ENCODE data around the gene RAB5B. TPM values are rescaled to one million over a fixed set of nuclear protein-coding genes. Genes with fewer than 3 reads are reported as not detected.

RAB5B gene
- total RNA-seq, 1 experiment from 2014 or later = 73.9 TPM

DNA sequence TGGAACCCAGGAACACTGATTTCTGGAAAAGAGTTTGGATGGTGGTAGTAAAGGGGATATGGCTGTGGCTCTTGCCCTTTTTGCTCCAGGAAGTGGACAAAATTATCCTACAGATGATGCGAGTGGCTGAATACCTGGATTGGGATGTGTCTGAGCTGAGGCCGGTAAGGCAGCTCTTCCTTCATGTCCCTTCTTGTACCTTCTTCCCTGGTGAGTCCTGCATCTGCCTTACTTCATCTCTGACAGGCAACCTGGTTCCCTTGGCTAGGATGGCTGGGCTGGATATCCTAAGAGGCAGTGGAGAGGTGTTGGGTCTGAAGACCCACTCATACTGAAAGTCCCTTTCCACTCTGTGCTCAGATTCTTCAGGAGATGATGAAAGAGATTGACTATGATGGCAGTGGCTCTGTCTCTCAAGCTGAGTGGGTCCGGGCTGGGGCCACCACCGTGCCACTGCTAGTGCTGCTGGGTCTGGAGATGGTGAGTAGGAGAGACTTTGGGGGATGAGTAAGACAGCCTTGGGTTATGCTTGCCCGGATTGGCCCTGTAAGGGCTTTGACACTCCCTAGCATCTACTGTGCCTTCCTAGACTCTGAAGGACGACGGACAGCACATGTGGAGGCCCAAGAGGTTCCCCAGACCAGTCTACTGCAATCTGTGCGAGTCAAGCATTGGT lies 34.9 kb upstream of the RAB5B start:
- Histone ChIP-seq H3K27me3 (replicated peaks; ENCODE audit: insufficient read depth, low read depth, low read length, poor library complexity) (no peaks in the 10 kb centered on the region), H3K9me3 (ENCODE audit: low read depth, low read length, poor library complexity, severe bottlenecking) (no peaks in the 10 kb centered on the region), H3K36me3 (ENCODE audit: insufficient read depth, low read length, poor library complexity, severe bottlenecking) (no peaks in the 10 kb centered on the region), H3K4me1 (ENCODE audit: insufficient read depth, low read length, poor library complexity, severe bottlenecking) (peaks cover 5% of the 10 kb centered on the region), H3K27ac (ENCODE audit: low read depth, low read length, poor library complexity, severe bottlenecking) (no peak overlapping the region), H3K4me3 (ENCODE audit: low read depth, low read length, poor library complexity, severe bottlenecking) (no peak overlapping the region)
- POLR2A ChIA-PET (ENCODE audit: low non-redundant PET) = no interaction called here
- intact Hi-C loops (cut with micrococcal nuclease; ENCODE audit: unreplicated experiment) = loop anchor here (2.0 kb wide), 1 partner anchor 200 kb away; no protein-coding TSS in a partner anchor
- DNase-seq (ENCODE audit: low spot score) = no peak
- CTCF ChIA-PET = interaction anchor here (1.9 to 2.0 kb wide), 2 partner anchors 9 to 35 kb away, joined by 6 to 7 read pairs; partner anchors contain the start of gene RAB5B
- no TSS peak for BruUV-seq (replicated peaks)
- TF ChIP-seq, protein P1, sequence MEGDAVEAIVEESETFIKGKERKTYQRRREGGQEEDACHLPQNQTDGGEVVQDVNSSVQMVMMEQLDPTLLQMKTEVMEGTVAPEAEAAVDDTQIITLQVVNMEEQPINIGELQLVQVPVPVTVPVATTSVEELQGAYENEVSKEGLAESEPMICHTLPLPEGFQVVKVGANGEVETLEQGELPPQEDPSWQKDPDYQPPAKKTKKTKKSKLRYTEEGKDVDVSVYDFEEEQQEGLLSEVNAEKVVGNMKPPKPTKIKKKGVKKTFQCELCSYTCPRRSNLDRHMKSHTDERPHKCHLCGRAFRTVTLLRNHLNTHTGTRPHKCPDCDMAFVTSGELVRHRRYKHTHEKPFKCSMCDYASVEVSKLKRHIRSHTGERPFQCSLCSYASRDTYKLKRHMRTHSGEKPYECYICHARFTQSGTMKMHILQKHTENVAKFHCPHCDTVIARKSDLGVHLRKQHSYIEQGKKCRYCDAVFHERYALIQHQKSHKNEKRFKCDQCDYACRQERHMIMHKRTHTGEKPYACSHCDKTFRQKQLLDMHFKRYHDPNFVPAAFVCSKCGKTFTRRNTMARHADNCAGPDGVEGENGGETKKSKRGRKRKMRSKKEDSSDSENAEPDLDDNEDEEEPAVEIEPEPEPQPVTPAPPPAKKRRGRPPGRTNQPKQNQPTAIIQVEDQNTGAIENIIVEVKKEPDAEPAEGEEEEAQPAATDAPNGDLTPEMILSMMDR (conservative IDR thresholded peaks at IDR 0.05; ENCODE audit: low read depth, low read length) = no peak
- no peak for TF ChIP-seq EZH2 (IDR thresholded peaks at IDR 0.05; ENCODE audit: borderline replicate concordance, low read depth, low read length, poor library complexity, severe bottlenecking)

DNA sequence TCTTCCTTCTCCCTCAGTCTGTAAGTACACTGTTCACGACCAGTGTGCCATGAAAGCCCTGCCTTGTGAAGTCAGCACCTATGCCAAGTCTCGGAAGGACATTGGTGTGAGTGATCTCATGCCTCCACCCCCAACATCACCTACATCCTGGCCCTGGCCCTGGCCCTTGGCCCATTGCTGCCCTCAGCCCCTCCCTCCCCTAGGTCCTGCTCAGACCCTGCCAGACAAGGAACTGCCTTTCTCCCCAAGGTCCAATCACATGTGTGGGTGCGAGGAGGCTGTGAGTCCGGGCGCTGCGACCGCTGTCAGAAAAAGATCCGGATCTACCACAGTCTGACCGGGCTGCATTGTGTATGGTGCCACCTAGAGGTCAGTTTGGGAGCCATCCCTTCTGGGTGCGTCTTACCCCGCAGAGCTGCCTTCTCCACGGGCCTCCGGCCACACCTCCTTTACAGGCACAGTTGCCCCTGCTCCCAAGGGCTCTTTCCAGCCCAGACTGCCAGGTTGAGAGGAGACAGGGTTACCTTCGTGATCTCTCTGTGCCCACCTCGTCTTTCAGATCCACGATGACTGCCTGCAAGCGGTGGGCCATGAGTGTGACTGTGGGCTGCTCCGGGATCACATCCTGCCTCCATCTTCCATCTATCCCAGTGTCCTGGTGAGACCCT lies 33.7 kb upstream of the RAB5B start:
- DNase-seq (ENCODE audit: low spot score) = peak; percentile 85
- Histone ChIP-seq H3K4me1 (ENCODE audit: insufficient read depth, low read length, poor library complexity, severe bottlenecking) (no peaks in the 10 kb centered on the region), H3K4me3 (ENCODE audit: low read depth, low read length, poor library complexity, severe bottlenecking) (no peak overlapping the region), H3K27me3 (replicated peaks; ENCODE audit: insufficient read depth, low read depth, low read length, poor library complexity) (no peaks in the 10 kb centered on the region), H3K36me3 (ENCODE audit: insufficient read depth, low read length, poor library complexity, severe bottlenecking) (no peaks in the 10 kb centered on the region), H3K9me3 (ENCODE audit: low read depth, low read length, poor library complexity, severe bottlenecking) (no peaks in the 10 kb centered on the region), H3K27ac (ENCODE audit: low read depth, low read length, poor library complexity, severe bottlenecking) (no peak overlapping the region)
- CTCF ChIA-PET = interaction anchor here (0.6 to 2.0 kb wide), 8 partner anchors 9 to 202 kb away, joined by 3 to 7 read pairs (median 4); partner anchors contain the start of genes ORMDL2, RAB5B and SARNP
- POLR2A ChIA-PET (ENCODE audit: low non-redundant PET) = no interaction called here
- TF ChIP-seq EZH2 (IDR thresholded peaks at IDR 0.05; ENCODE audit: borderline replicate concordance, low read depth, low read length, poor library complexity, severe bottlenecking) = no peak
- TF ChIP-seq, protein P1 (conservative IDR thresholded peaks at IDR 0.05; ENCODE audit: low read depth, low read length) = peak; percentile 95
- intact Hi-C loops (cut with micrococcal nuclease; ENCODE audit: unreplicated experiment) = no loop called here
- no TSS peak for BruUV-seq (replicated peaks)

DNA sequence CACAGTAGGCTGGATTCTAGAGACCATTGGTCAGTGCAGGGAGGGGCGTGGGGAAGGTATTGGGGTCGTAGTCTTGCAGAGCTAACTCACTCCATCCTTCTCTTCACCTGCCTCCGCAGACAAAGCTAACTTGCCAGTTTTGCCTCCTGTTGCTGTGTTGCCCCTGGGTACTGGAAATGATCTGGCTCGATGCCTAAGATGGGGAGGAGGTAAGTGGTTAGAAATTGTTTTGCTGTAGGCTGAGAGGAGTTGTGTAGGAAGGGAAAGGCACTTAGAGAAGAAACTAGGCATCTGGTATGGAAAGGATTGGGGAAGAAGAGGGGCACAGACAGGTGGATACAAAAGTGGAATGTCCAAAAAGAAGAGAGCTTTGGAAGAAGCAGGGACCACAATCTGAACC lies 31.8 kb upstream of the RAB5B start:
- H3K27ac ChIP-seq (ENCODE audit: low read depth, low read length, poor library complexity, severe bottlenecking) = no peak overlapping the region
- ChIA-PET POLR2A (ENCODE audit: low non-redundant PET) (no interaction called here), CTCF (interaction anchor here (0.8 kb wide), 1 partner anchor 203 kb away, joined by 3 read pairs; no protein-coding TSS in a partner anchor)
- intact Hi-C loops (cut with micrococcal nuclease; ENCODE audit: unreplicated experiment) = no loop called here
- no peaks in the 10 kb centered on the region for H3K36me3 ChIP-seq (ENCODE audit: insufficient read depth, low read length, poor library complexity, severe bottlenecking)
- no peak for DNase-seq (ENCODE audit: low spot score)
- BruUV-seq (replicated peaks) = no TSS peak
- no peaks in the 10 kb centered on the region for H3K27me3 ChIP-seq (replicated peaks; ENCODE audit: insufficient read depth, low read depth, low read length, poor library complexity)
- no peak overlapping the region for H3K4me3 ChIP-seq (ENCODE audit: low read depth, low read length, poor library complexity, severe bottlenecking)
- TF ChIP-seq, protein P1 (conservative IDR thresholded peaks at IDR 0.05; ENCODE audit: low read depth, low read length) = no peak
- TF ChIP-seq EZH2 (IDR thresholded peaks at IDR 0.05; ENCODE audit: borderline replicate concordance, low read depth, low read length, poor library complexity, severe bottlenecking) = no peak
- H3K4me1 ChIP-seq (ENCODE audit: insufficient read depth, low read length, poor library complexity, severe bottlenecking) = no peaks in the 10 kb centered on the region
- no peaks in the 10 kb centered on the region for H3K9me3 ChIP-seq (ENCODE audit: low read depth, low read length, poor library complexity, severe bottlenecking)

All from A673 (cell line).